Measurements from ENCODE around the gene CNTNAP2.

DNA sequence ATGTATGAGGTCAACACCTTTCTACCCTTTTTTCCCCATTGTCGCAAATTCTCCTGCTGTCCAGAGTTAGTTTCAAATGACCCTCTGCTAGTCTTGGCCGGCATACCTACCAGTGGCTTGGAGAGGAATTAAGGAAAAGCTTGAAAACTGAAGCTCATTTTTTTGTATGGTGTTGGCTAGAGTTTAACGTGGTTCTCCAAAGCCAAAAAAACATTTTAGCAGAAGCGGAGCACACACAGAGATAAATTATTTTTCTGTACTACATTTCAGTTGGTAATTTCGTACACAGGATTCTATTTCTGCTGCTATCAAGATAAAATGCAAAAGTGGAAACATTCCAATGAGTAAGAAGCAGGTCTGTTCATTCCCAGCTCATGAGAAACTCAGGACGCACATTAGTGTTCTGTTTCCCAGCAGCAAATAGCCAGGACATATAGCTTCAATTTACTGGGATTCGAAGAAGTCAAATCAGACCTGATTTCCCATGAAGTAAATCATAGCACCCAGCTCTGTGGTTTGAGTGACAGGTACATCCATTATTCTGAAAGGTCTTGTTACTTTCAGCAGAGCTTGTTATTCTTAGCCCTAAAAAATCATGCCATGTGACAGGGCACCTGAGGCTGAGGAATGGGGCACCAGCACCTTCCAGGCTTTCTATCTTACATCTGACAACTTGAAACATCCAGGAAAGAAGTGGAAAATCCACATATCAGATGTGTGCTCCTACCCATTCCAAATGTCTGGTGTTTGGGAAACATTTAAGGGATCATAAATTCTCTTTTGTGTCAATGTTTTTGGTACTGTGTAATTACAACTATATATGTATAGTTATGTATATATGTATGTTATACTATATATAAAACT is 2258.0 kb downstream of the CNTNAP2 start:
- no peak for TF ChIP-seq ZNF274 (IDR thresholded peaks at IDR 0.05; ENCODE audit: low read depth, low read length)
- no peak for TF ChIP-seq SUZ12 (IDR thresholded peaks at IDR 0.05; ENCODE audit: extremely low read depth, insufficient read depth, insufficient read length)
